ENCODE measurements around the gene RGL1.

Gene RGL1

DNA sequence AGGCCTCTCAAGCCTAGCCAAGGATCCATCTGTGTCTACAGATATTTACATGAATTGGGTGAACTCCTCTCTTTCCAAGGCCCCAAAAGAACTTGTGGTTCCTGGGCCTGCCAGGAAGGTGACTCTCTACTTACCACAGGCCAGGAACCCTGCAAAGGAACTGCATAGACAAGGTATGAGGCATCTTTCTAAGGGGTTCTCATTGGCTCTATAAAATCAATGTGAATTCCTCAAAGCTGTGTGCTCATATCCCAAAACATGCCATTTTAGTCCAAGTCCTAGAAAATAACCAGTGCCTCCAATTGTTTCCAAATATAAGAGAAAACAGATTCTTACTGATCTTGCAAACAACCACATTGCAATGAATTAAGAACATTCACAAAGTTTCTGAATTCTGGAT is 39.9 kb upstream of the RGL1 start:
- TF ChIP-seq, protein P1, sequence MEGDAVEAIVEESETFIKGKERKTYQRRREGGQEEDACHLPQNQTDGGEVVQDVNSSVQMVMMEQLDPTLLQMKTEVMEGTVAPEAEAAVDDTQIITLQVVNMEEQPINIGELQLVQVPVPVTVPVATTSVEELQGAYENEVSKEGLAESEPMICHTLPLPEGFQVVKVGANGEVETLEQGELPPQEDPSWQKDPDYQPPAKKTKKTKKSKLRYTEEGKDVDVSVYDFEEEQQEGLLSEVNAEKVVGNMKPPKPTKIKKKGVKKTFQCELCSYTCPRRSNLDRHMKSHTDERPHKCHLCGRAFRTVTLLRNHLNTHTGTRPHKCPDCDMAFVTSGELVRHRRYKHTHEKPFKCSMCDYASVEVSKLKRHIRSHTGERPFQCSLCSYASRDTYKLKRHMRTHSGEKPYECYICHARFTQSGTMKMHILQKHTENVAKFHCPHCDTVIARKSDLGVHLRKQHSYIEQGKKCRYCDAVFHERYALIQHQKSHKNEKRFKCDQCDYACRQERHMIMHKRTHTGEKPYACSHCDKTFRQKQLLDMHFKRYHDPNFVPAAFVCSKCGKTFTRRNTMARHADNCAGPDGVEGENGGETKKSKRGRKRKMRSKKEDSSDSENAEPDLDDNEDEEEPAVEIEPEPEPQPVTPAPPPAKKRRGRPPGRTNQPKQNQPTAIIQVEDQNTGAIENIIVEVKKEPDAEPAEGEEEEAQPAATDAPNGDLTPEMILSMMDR (IDR thresholded peaks at IDR 0.05; ENCODE audit: insufficient read depth, missing control alignments): no peak
- DNase-seq (ENCODE audit: insufficient read length, low spot score) (no peak), FAIRE-seq (no peak)

DNA sequence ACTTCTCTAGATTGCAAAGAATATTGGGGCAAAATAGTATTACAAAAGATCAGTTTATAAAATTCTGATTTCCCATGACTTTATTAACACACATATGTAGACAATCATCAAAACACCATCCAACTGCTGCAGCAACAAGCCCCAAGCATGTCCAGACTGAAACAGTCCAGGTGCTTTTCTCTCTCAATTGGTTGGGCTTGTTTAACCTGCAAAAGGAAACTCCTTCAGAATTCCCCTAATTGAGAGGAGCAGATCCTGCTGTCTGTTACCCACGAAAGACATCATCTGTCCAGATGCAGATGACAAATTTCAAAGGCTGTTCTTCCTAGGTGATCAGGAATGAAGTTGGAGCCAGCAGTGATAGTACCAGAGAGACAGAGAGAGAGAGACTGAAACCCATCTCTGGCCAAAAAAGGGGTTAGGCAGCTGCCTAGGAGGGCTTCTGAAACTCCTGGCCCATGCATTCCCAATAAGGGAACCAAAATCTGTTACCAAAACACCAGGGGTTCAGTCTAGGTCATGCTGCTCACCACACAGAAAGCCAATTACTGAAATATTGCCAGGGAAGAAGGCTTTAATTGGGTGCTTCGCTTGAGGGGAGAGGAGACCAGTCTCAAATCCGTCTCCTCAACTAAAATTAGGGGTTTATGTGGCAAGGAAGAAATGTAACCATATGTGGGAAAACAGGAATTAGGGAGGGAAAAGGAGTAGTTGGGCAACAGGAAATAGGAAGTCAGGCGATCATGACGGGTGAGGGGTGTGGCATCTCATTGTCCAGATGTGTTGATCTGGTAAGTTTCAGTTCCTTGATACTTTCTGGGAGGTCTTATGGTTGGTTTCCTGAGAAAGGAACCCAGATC is 34.7 kb upstream of the RGL1 start:
- no peak for FAIRE-seq

DNA sequence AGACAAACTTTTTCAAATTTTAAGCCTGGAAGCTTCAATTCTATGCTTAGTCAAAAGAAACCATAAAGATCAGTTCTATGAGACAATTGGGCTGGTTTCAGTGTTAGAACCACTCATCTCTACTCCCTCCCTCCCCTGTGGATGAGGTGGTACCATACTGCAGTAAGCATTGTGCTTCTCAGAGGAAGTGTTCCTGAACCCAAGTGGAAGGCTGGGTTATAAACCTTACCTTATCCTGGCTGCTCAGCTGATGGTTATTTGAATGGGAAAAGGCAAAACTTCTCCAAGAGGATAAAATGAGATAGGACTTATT is 34.1 kb upstream of the RGL1 start:
- FAIRE-seq: no peak
- TF ChIP-seq, protein P1 (IDR thresholded peaks at IDR 0.05; ENCODE audit: insufficient read depth, missing control alignments): no peak
- DNase-seq (ENCODE audit: insufficient read length, low spot score): no peak

More for the DNA sequence above, 34.7 kb upstream of the RGL1 start:
- no peak for DNase-seq (ENCODE audit: insufficient read length, low spot score)
- TF ChIP-seq, protein P1 (IDR thresholded peaks at IDR 0.05; ENCODE audit: insufficient read depth, missing control alignments): no peak

DNA sequence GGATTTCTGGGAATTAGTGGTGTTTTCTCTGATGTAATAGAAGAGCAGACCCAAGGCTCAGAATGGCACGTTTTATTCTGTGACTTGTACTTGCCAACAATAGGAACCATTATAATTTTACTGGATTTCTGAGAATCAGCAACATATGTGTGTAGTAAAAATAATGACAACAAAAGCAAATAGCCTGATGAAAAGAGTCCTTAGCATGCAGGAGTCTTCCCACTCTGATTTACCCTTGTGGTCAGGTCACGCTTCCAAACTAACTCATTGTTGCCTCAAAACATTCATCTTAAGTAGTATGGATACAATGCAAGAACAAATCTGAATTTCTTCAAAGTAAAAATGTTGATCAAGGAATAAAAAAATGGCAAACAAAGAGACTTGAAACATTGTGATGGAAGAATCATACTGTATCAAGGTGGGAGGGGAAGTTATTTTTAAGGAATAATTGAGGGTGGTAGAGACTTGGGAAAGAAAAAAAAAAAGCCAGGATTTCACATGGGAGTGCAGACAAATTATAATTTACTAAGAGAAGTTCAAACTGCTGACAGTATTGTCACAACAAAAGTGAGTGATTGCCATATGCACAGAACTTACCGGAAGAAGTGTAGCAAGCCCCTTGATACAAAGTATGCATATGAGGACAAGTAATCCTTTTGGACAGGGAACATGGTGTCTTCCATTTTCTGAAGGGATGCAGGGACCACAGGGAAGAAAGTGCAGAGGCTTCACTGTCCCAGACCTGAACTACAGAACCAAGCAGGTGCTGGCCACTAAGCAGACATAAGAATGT is 31.2 kb upstream of the RGL1 start:
- DNase-seq (ENCODE audit: insufficient read length, low spot score) (no peak), FAIRE-seq (no peak)
- TF ChIP-seq, protein P1 (IDR thresholded peaks at IDR 0.05; ENCODE audit: insufficient read depth, missing control alignments): no peak

DNA sequence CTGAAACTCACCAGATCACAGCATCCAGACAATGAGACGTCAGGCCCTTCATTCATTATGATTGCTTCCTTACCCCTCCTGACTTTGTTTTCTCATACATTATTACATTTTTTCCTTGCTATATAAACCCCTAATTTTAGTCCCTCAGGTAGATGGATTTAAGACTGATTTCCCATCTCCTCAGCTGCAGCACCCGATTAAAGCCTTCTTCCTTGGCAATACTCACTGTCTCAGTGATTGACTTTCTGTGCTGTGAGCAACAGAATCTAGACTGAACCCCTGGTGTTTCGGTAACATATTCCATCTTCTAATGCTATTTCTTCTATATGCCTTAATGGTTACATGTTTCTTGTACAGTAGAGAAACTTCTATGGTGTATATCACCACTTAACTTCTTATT is 30.0 kb upstream of the RGL1 start:
- no peak for DNase-seq (ENCODE audit: insufficient read length, low spot score)
- TF ChIP-seq, protein P1 (IDR thresholded peaks at IDR 0.05; ENCODE audit: insufficient read depth, missing control alignments): no peak
- FAIRE-seq: peak; percentile 75

DNA sequence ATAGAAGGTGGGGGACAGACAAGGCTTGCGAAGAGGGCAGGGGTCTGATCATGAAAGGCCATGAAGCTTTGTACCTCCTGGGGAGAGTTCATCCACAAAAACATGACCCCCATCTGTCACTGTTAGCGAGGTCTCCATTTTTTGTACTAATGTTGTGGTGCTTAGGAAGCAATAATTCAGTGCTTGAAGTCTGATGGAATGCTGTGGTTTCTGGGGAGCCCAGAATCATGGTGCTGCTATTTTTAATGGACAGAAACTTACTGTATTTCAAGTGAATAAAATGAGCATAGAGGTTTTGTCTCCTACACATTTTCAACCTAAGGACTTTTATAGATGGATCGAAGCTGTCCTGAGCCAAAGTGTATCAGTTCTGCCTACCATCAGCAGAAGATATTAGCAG is 28.2 kb upstream of the RGL1 start:
- TF ChIP-seq, protein P1 (IDR thresholded peaks at IDR 0.05; ENCODE audit: insufficient read depth, missing control alignments): no peak
- no peak for FAIRE-seq
- DNase-seq (ENCODE audit: insufficient read length, low spot score): no peak

DNA sequence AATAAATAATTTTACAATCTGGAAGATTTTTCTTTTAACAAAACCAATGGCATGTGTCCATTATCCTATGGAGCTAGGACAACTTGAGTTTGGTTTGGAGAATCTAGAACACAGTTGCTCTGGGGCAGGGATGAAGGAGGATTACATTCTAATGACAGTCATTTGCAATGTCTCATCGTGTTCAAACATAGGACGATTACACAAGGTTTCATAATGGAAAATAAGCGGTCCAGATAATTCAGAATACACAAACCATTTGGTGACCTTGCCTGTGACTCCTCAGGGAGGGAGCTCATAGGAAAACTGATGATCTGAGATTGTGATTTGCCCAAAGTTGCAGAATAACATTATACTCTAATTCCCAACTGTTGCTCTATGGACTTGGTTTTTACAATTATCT is 27.6 kb upstream of the RGL1 start:
- no peak for FAIRE-seq
- DNase-seq (ENCODE audit: insufficient read length, low spot score): no peak
- TF ChIP-seq, protein P1 (IDR thresholded peaks at IDR 0.05; ENCODE audit: insufficient read depth, missing control alignments): no peak
